Adipocyte (in vitro differentiated cells): ENCODE data around the gene TERT.

ENCODE experiments used
- DNase-seq: peaks from one replicate; pipeline ENCODE4 v3.0.0-alpha.2; 2015; ENCODE audit warnings: low read depth
- H3K27me3 ChIP-seq: replicated peaks from 2 replicates; pipeline ENCODE4 v1.7.0; 2013; ENCODE audit warnings: mild to moderate bottlenecking, low read length, moderate library complexity; ENCODE audit not compliant: control insufficient read depth, insufficient read depth
- H3K36me3 ChIP-seq: 2 replicates; pipeline ENCODE4 v1.7.0; 2013; ENCODE audit warnings: low read length, mild to moderate bottlenecking, moderate library complexity; ENCODE audit not compliant: control insufficient read depth, insufficient read depth, severe bottlenecking
- H3K4me1 ChIP-seq: 2 replicates; pipeline ENCODE4 v1.7.0; 2013; ENCODE audit warnings: mild to moderate bottlenecking, low read length, moderate library complexity; ENCODE audit not compliant: control insufficient read depth, insufficient read depth
- H3K4me3 ChIP-seq: 2 replicates; pipeline ENCODE4 v1.7.0; 2013; ENCODE audit warnings: mild to moderate bottlenecking, low read length, moderate library complexity
- H3K9ac ChIP-seq: 2 replicates; pipeline ENCODE4 v1.7.0; 2013; ENCODE audit warnings: mild to moderate bottlenecking, low read length, moderate library complexity
- H3K9me3 ChIP-seq: 2 replicates; pipeline ENCODE4 v1.7.0; 2013; ENCODE audit warnings: mild to moderate bottlenecking, low read length, moderate library complexity; ENCODE audit not compliant: control insufficient read depth

TERT gene

DNA sequence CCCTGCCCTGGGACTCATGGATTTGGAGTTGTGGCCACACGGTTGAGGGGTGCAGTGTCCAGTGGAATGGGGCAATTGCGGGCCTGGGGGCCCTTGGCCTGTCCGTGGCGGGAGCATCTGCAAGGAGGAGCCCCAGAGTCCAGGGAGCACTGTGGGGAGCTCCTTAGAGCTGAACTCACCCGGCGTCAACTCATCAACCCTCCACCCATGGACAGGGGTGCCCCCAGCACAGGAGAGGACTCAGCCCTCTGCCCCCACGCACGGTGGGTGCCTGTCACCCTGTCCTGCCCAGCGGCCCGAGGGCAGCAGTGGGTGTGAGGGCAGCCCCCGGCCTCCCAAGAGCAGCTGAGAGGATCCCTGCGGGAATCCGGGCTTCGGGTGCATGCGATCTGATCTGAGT is 70.2 kb downstream of the TERT start:
- Histone ChIP-seq H3K9me3 (no peaks in the 10 kb centered on the region), H3K27me3 (peaks cover 26% of the 10 kb centered on the region), H3K36me3 (no peaks in the 10 kb centered on the region), H3K9ac (no peak overlapping the region), H3K4me1 (no peaks in the 10 kb centered on the region), H3K4me3 (no peak overlapping the region)
- DNase-seq: no peak

DNA sequence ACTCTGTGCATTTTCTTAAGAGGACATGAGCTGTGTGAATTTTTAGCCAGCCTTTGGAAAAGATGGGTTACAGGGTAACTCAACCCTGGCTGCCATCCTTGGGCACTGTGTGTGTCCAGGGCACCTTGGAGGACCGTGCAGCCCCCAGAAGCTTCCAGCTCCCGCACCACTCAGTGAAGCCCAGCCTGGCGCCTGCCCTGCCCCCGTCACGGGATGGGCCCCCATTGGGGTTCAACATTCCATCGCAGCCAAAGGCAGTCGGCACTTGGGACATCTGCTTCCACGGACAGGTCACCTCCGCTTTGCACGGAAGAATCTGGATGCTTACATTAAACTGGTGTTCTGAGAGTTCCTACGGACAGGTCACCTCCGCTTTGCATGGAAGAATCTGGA is 71.6 kb downstream of the TERT start:
- Histone ChIP-seq H3K4me1 (no peaks in the 10 kb centered on the region), H3K36me3 (no peaks in the 10 kb centered on the region), H3K4me3 (no peak overlapping the region), H3K9ac (no peak overlapping the region), H3K9me3 (no peaks in the 10 kb centered on the region), H3K27me3 (peaks cover 26% of the 10 kb centered on the region)
- no peak for DNase-seq

DNA sequence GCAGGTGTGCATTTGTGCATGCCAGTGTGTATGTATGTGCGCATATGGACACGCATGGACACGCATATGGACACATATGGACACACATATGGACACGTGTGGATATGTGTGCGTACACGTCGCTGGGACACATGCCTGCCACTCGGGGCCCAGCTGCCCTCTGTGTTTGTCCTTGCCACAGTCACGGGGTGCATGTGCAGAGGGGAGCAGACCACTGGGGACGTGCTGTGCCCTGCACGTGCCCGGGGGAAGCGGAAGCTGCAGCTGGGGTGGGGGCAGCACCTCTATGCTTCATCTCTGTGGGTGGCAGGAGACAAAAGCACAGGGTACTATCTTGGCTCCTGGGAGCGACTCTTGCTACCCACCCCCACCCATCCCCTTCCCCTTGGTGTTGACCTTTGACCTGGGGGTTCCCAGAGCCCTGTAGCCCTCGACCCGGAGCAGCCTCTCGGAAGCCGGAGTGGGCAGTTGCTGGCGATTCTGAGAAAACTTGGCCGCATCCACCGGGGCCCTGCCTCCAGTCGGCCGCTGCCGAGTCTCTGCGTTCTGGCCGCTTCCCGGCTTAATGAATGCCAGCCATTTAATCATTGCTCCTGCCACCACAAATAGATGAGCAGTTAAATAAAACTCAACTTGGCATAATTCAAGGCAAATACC is 72.1 kb downstream of the TERT start:
- Histone ChIP-seq H3K9ac (no peak overlapping the region), H3K9me3 (no peaks in the 10 kb centered on the region), H3K27me3 (peaks cover 23% of the 10 kb centered on the region), H3K4me3 (no peak overlapping the region), H3K4me1 (no peaks in the 10 kb centered on the region), H3K36me3 (no peaks in the 10 kb centered on the region)
- no peak for DNase-seq

DNA sequence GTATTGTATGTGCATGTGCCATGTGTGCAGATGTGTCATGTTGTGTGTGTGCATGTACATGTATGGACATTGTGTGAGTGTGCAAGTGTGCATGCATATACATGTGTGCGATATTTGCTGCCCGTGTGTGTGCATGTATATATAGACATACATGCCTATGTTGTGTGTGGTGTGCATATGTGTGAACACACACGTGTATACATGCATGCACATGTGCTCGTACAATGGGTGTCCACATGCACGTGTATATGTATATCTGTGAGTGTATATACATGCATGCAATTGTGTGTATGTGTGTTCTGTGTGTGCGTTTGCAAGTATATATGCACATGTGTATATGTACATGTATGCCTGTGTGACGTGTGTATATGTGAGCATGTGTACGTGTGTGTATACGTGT is 72.7 kb downstream of the TERT start:
- Histone ChIP-seq H3K4me1 (no peaks in the 10 kb centered on the region), H3K27me3 (peaks cover 25% of the 10 kb centered on the region), H3K9me3 (no peaks in the 10 kb centered on the region), H3K36me3 (no peaks in the 10 kb centered on the region), H3K4me3 (no peak overlapping the region), H3K9ac (no peak overlapping the region)
- DNase-seq: no peak

DNA sequence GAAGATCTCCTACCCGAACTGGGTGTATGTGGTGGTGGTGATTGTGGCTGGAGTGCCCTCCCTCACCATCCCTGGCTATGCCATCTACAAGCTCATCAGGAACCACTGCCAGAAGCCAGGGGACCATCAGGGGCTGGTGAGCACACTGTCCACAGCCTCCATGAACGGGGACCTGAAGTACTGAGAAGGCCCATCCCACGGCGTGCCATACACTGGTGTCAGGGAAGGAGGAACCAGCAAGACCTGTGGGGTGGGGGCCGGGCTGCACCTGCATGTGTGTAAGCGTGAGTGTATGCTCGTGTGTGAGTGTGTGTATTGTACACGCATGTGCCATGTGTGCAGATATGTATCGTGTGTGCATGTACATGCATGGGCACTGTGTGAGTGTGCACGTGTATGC is 73.1 kb downstream of the TERT start:
- H3K4me1 ChIP-seq: no peaks in the 10 kb centered on the region
- peaks cover 29% of the 10 kb centered on the region for H3K27me3 ChIP-seq
- no peak overlapping the region for H3K4me3 ChIP-seq
- H3K9ac ChIP-seq: no peak overlapping the region
- no peaks in the 10 kb centered on the region for H3K9me3 ChIP-seq
- no peak for DNase-seq
- H3K36me3 ChIP-seq: no peaks in the 10 kb centered on the region

DNA sequence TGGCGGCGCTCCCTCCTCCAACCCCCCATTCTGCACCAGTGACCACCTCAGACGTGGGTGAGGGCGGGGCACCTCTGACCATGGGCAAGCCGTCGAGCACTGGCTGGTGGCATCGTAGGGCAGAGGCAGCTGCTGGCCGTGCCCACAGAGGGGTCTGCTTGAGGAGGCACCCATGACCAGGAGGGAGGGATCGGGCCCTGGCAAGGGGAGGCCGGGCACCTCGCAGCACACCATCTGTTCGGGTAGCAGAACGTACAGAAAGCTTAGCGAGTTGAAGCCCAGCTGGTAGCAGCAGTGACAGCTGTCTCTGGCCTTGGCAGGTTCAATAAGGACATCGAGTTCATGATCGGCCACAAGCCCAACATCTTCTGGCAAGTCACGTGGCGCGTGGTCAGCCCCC is 74.0 kb downstream of the TERT start:
- peaks cover 2% of the 10 kb centered on the region for H3K9me3 ChIP-seq
- H3K9ac ChIP-seq: no peak overlapping the region
- DNase-seq: no peak
- peaks cover 27% of the 10 kb centered on the region for H3K27me3 ChIP-seq
- no peaks in the 10 kb centered on the region for H3K4me1 ChIP-seq
- no peak overlapping the region for H3K4me3 ChIP-seq
- H3K36me3 ChIP-seq: no peaks in the 10 kb centered on the region

DNA sequence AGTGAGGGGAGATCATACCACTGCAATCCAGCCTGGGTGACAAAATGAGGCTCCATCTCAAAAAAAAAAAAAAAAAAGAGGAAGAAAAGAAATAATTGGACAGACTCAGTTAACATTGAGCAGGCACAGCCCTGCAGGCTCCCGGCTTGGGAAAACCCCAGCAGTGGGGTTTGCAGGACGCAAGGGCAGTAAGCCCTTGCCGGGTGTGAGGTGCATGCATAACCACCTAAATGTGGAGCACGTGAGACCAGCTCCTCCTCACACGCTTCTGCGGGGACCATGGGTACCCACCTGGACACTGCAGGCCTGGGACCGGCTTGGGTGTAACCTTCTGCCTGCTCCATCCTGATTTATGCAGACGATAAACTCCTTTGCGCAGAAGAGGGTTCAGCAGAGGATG is 74.5 kb downstream of the TERT start:
- Histone ChIP-seq H3K27me3 (peaks cover 28% of the 10 kb centered on the region), H3K9me3 (peaks cover 6% of the 10 kb centered on the region), H3K4me1 (no peaks in the 10 kb centered on the region), H3K36me3 (no peaks in the 10 kb centered on the region), H3K4me3 (no peak overlapping the region), H3K9ac (no peak overlapping the region)
- no peak for DNase-seq

DNA sequence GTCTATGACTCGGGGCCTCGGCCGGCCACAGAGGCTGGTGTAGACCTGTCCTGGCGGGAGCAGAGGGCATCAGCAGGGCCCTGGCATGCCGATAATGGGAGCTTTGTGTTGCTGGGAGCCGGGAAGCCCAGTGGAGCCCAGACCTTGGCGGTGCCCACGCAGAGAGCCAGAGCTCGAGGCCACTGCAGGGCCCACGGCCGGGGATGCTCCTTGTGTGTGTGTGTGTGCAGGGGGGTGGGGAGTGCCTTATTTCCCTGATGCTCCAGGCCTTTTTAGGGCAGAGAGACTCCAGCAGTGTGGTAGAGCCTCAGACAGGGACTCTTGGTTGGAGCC is 75.1 kb downstream of the TERT start:
- Histone ChIP-seq H3K27me3 (peaks cover 28% of the 10 kb centered on the region), H3K9ac (no peak overlapping the region), H3K9me3 (peaks cover 6% of the 10 kb centered on the region), H3K4me3 (no peak overlapping the region), H3K4me1 (no peaks in the 10 kb centered on the region), H3K36me3 (no peaks in the 10 kb centered on the region)
- DNase-seq: no peak

DNA sequence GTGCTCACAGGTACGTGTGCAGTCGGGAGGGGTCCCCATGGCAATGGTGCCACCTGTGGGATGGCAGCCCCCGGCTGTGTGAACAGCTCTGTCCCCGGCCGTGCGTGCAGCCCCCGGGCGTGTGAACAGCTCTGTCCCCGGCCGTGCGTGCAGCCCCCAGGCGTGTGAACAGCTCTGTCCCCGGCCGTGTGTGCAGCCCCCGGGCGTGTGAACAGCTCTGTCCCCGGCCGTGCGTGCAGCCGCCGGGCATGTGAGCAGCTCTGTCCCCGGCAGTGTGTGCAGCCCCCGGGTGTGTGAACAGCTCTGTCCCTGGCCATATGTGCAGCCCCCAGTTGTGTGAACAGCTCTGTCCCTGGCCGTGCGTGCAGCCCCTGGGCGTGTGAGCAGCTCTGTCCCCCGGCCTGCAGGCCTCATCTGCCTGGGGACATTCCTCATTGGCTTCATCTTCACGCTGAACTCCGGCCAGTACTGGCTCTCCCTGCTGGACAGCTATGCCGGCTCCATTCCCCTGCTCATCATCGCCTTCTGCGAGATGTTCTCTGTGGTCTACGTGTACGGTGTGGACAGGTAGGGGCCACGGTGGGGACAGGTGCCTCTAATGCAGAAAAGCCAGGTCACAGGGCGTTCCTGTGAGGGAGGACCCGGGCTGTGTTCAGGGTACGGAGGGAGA is 75.6 kb downstream of the TERT start:
- Histone ChIP-seq H3K9ac (no peak overlapping the region), H3K36me3 (no peaks in the 10 kb centered on the region), H3K9me3 (peaks cover 6% of the 10 kb centered on the region), H3K4me3 (no peak overlapping the region), H3K4me1 (no peaks in the 10 kb centered on the region), H3K27me3 (peaks cover 25% of the 10 kb centered on the region)
- no peak for DNase-seq

DNA sequence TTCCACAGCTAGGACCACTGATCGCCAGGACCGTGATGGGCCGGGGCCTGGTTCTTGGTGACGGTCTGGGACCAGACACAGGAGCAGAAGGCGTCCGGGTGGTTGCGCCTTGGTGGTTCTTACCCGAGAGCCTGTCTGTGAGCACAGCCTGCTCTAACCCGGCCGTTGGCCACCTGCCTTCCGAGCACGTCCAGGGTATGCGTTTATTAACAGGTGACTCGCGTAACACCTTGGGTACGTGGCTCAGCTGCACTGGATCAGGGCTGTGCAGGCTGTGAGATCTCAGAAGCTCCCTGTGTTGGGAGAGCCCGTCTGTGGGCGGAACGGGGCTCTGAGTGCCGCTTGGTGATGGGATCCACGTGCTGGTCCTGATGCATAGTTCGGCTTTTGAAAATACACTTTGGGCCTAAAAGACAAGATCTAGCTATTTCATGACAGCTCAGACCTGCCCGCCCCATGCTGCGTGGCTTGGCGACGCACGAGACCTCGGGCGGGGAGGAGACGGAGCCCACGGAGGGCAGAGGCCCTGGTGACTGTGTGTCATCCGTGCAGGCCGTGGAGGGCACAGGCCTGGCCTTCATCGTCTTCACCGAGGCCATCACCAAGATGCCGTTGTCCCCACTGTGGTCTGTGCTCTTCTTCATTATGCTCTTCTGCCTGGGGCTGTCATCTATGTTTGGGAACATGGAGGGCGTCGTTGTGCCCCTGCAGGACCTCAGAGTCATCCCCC is 76.4 kb downstream of the TERT start:
- H3K4me1 ChIP-seq: no peaks in the 10 kb centered on the region
- peaks cover 6% of the 10 kb centered on the region for H3K9me3 ChIP-seq
- no peak overlapping the region for H3K9ac ChIP-seq
- peaks cover 18% of the 10 kb centered on the region for H3K27me3 ChIP-seq
- H3K36me3 ChIP-seq: no peaks in the 10 kb centered on the region
- DNase-seq: no peak
- no peak overlapping the region for H3K4me3 ChIP-seq

DNA sequence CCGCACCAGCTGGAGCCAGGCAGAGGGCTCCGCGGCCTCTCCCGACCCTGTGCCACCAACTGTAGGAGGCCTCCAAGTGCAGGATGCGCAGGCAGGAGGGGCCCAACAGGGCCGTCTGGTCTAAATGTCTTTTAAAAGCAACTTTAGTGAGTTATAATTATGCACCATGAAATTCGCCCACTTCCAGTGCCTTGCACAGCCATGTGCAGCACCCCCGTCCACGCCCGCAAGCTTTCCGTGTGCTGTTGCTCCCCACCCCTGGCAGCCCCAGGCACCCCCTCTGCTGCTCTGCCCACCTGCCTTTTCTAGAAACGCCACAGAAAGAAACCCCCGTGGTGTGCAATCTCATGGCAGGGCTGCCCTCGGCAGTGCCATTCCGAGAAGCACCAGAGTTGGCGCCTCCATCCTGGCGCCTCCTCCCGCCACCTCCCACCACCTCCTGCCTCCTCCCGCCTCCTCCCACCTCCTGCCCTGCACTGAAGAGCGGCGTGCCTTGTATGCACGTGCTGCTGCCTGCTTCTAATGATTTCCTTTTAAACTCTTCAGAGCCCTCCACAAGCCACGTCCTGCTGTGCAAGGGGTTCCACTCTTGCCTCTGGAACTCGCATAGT is 77.2 kb downstream of the TERT start:
- no peaks in the 10 kb centered on the region for H3K4me1 ChIP-seq
- H3K36me3 ChIP-seq: no peaks in the 10 kb centered on the region
- peaks cover 6% of the 10 kb centered on the region for H3K9me3 ChIP-seq
- H3K9ac ChIP-seq: no peak overlapping the region
- H3K27me3 ChIP-seq: peaks cover 15% of the 10 kb centered on the region
- DNase-seq: no peak
- H3K4me3 ChIP-seq: no peak overlapping the region
